ENCODE data around the gene SLC2A1. TPM values are rescaled to one million over a fixed set of nuclear protein-coding genes. Genes with fewer than 3 reads are reported as not detected.

SLC2A1 gene
- total and polyA plus RNA-seq, 8 donors = 1.2 to 39.8 (median 18.3) TPM

GRCh38 chr1:42941640-42942330 lies 16.9 kb downstream of the SLC2A1 start:
- no peak overlapping the region for H3K4me3 ChIP-seq
- peaks cover 0 to 12% (median 9%) of the 10 kb centered on the region in 4 donors for H3K36me3 ChIP-seq
- DNase-seq = peak; percentile 83 to 84
- TF ChIP-seq EP300 (IDR thresholded peaks at IDR 0.05) = no peak
- peak; percentile 52 to 83 (median 82) for TF ChIP-seq POLR2AphosphoS5 (IDR thresholded peaks at IDR 0.05)
- TF ChIP-seq, protein P1, sequence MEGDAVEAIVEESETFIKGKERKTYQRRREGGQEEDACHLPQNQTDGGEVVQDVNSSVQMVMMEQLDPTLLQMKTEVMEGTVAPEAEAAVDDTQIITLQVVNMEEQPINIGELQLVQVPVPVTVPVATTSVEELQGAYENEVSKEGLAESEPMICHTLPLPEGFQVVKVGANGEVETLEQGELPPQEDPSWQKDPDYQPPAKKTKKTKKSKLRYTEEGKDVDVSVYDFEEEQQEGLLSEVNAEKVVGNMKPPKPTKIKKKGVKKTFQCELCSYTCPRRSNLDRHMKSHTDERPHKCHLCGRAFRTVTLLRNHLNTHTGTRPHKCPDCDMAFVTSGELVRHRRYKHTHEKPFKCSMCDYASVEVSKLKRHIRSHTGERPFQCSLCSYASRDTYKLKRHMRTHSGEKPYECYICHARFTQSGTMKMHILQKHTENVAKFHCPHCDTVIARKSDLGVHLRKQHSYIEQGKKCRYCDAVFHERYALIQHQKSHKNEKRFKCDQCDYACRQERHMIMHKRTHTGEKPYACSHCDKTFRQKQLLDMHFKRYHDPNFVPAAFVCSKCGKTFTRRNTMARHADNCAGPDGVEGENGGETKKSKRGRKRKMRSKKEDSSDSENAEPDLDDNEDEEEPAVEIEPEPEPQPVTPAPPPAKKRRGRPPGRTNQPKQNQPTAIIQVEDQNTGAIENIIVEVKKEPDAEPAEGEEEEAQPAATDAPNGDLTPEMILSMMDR (IDR thresholded peaks at IDR 0.05) = no peak
- intact Hi-C loops (cut with DNase I; ENCODE audit: low total_unique reads) = no loop called here
- H3K27me3 ChIP-seq = no peaks in the 10 kb centered on the region
- WGBS, 5 donors = 52 to 61% (median 54%) methylated on average over 7 to 9 of the region's 9 CpGs
- peak overlapping the region; percentile 28 to 86 (median 81) for H3K27ac ChIP-seq
- H3K9me3 ChIP-seq = no peaks in the 10 kb centered on the region
- H3K4me1 ChIP-seq = peaks cover 86 to 100% (median 96%) of the 10 kb centered on the region in 4 donors

DNA sequence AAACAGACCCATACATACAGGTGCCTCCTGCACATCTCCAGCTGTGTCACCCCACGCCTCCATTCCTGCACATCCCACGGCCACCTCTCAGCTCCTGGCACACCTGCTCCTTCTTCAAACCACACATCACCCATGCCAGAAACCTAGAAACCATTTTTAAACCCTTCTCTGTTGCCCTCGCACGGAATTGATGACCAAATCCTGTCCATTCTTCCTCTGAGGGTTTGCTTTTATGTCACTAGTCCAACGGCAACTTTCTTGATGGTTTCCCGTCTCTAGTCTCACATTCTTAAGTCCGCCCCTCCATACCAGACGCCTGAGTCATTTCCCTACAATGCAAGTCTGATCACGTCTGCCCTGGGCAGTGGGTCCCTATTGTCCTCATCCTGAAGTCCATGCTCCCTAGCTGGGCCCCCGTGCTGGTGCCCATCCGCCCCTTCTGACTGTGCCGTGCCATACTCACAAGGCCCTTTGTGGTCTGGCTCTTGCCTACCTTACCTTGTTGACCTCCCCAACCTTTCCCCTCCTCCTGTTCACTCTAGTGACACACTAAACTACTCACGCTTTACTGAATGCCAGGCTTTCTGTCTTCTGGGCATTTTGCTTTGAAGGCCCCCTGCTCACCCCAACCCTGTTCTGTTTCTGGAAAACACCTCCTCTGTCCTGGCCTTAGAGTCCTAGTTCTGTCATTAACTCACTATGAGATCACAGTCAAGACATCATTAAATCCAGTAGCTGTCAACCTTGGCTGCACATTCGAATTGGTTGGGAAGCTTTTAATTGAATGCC lies 17.6 kb downstream of the SLC2A1 start:
- Histone ChIP-seq H3K36me3 (peaks cover 0 to 12% (median 9%) of the 10 kb centered on the region in 4 donors), H3K27ac (peak overlapping the region in 4 of 5 donors; percentile 80 to 86 (median 84)), H3K9me3 (no peaks in the 10 kb centered on the region), H3K4me1 (peaks cover 88 to 100% (median 96%) of the 10 kb centered on the region in 4 donors), H3K4me3 (no peak overlapping the region), H3K27me3 (no peaks in the 10 kb centered on the region)
- peak in 1 of 2 donors; percentile 68 for DNase-seq
- TF ChIP-seq, protein P1 (IDR thresholded peaks at IDR 0.05) = no peak
- TF ChIP-seq POLR2A (IDR thresholded peaks at IDR 0.05) (no peak), EP300 (IDR thresholded peaks at IDR 0.05) (no peak), POLR2AphosphoS5 (IDR thresholded peaks at IDR 0.05) (no peak)
- WGBS, 5 donors = 61 to 71% (median 66%) methylated on average over 14 of the region's 14 CpGs
- intact Hi-C loops (cut with DNase I; ENCODE audit: low total_unique reads) = no loop called here

- Histone ChIP-seq H3K9me3 (no peaks in the 10 kb centered on the region), H3K36me3 (peaks cover 0 to 15% (median 9%) of the 10 kb centered on the region in 4 donors), H3K27ac (peak overlapping the region; percentile 20 to 86 (median 65)), H3K4me1 (peaks cover 78 to 100% (median 93%) of the 10 kb centered on the region in 4 donors), H3K4me3 (no peak overlapping the region), H3K27me3 (no peaks in the 10 kb centered on the region)
- peak; percentile 67 to 76 for DNase-seq
- TF ChIP-seq POLR2A (IDR thresholded peaks at IDR 0.05) (no peak), POLR2AphosphoS5 (IDR thresholded peaks at IDR 0.05) (peak in 2 of 3 donors; percentile 32 to 44), EP300 (IDR thresholded peaks at IDR 0.05) (no peak)
- intact Hi-C loops (cut with DNase I; ENCODE audit: low total_unique reads) = loop anchor here (10.0 kb wide), 1 partner anchor 126 kb away; no protein-coding TSS in a partner anchor
- WGBS, 5 donors = 41 to 64% (median 50%) methylated on average over 12 to 14 of the region's 14 CpGs
Measured at GRCh38 chr1:42938645-42939615, 19.7 kb downstream of the SLC2A1 start.

- Histone ChIP-seq H3K27ac (peak overlapping the region; percentile 20 to 86 (median 65)), H3K4me1 (peaks cover 78 to 100% (median 93%) of the 10 kb centered on the region in 4 donors), H3K4me3 (no peak overlapping the region), H3K36me3 (peaks cover 0 to 19% (median 9%) of the 10 kb centered on the region in 4 donors), H3K27me3 (no peaks in the 10 kb centered on the region), H3K9me3 (no peaks in the 10 kb centered on the region)
- peak in 1 of 2 donors; percentile 37 for DNase-seq
- 74 to 91% (median 80%) methylated on average over 6 of the region's 6 CpGs for whole genome bisulfite sequencing, 5 donors
- TF ChIP-seq, protein P1 (IDR thresholded peaks at IDR 0.05) = no peak
- TF ChIP-seq POLR2A (IDR thresholded peaks at IDR 0.05) = no peak
- TF ChIP-seq POLR2AphosphoS5 (IDR thresholded peaks at IDR 0.05) = peak in 1 of 3 donors; percentile 16
- intact Hi-C loops (cut with DNase I; ENCODE audit: low total_unique reads) = loop anchor here (10.0 kb wide), 1 partner anchor 127 kb away; no protein-coding TSS in a partner anchor
Measured at GRCh38 chr1:42937836-42938644, 20.6 kb downstream of the SLC2A1 start.

Measured in stomach (tissue), 9 donors.